Liver (tissue), 9 donors: ENCODE data around the gene OPN1SW. TPM values are rescaled to one million over a fixed set of nuclear protein-coding genes. Genes with fewer than 3 reads are reported as not detected.

Experiments used
- DNase-seq: peaks from one replicate; pipeline ENCODE4 v3.0.0-alpha.2; 2017; ENCODE audit warnings: low spot score
- H3K27ac ChIP-seq, 2 donors: one replicate each; pipeline ENCODE4 v1.7.0; 2013; ENCODE audit warnings: inconsistent platforms in 2 of 2, low read length in 2 of 2, control low read depth in 1 of 2, low read depth in 1 of 2, mild to moderate bottlenecking in 1 of 2
- H3K27me3 ChIP-seq, 4 donors: one replicate each; pipeline versions ENCODE4 v1.6.1 to v1.7.0; 2013; ENCODE audit warnings: low read length in 3 of 4, inconsistent platforms in 1 of 4, mild to moderate bottlenecking in 1 of 4, moderate library complexity in 1 of 4; ENCODE audit not compliant: control insufficient read depth in 4 of 4, insufficient read depth in 4 of 4
- H3K36me3 ChIP-seq, 4 donors: one replicate each; pipeline versions ENCODE4 v1.6.1 to v1.7.0; 2013; ENCODE audit warnings: low read length in 3 of 4, mild to moderate bottlenecking in 3 of 4, low read depth in 1 of 4, moderate library complexity in 1 of 4; ENCODE audit not compliant: control insufficient read depth in 4 of 4, insufficient read depth in 3 of 4
- H3K4me1 ChIP-seq, 4 donors: one replicate each; pipeline versions ENCODE4 v1.6.1 to v1.7.0; 2013; ENCODE audit warnings: low read length in 3 of 4, mild to moderate bottlenecking in 3 of 4, moderate library complexity in 1 of 4; ENCODE audit not compliant: control insufficient read depth in 4 of 4, insufficient read depth in 4 of 4
- H3K4me3 ChIP-seq, 3 donors: one replicate each; pipeline versions ENCODE4 v1.6.1 to v1.7.0; 2013; ENCODE audit warnings: low read length in 3 of 3, control low read depth in 1 of 3, low read depth in 1 of 3, mild to moderate bottlenecking in 1 of 3
- H3K9ac ChIP-seq, 2 donors: one replicate each; pipeline ENCODE4 v1.7.0; 2013; ENCODE audit warnings: low read length in 2 of 2, mild to moderate bottlenecking in 2 of 2, moderate library complexity in 2 of 2, control low read depth in 1 of 2, low read depth in 1 of 2
- H3K9me3 ChIP-seq, 4 donors: one replicate each; pipeline versions ENCODE4 v1.6.1 to v1.7.0; 2013; ENCODE audit warnings: low read length in 3 of 4; ENCODE audit not compliant: control insufficient read depth in 4 of 4
- ATF3 ChIP-seq: IDR thresholded peaks from 2 replicates; pipeline ENCODE4 v1.6.1; 2016; ENCODE audit warnings: antibody characterized with exemption
- CTCF ChIP-seq: fragments of 150-350 bp; IDR thresholded peaks from 2 replicates; pipeline ENCODE4 v1.5.1; 2017; ENCODE audit warnings: improper control_type of control experiment, low read depth, low read length; ENCODE audit not compliant: missing input control
- EGR1 ChIP-seq, 2 donors: IDR thresholded peaks; 2 replicates each; pipeline ENCODE4 v1.6.1; 2016 to 2018; ENCODE audit warnings: antibody characterized with exemption in 2 of 2, low read depth in 2 of 2
- FOXA1 ChIP-seq: IDR thresholded peaks from 2 replicates; pipeline ENCODE4 v1.6.1; 2016; ENCODE audit warnings: antibody characterized with exemption
- FOXA2 ChIP-seq: IDR thresholded peaks from 2 replicates; pipeline ENCODE4 v1.6.1; 2016; ENCODE audit warnings: antibody characterized with exemption
- GABPA ChIP-seq, 2 donors: IDR thresholded peaks in 1 of 2; conservative IDR thresholded peaks in 1 of 2; 2 replicates each; pipeline ENCODE4 v1.6.1; 2016; ENCODE audit warnings: antibody characterized with exemption in 2 of 2, mild to moderate bottlenecking in 1 of 2, moderate library complexity in 1 of 2
- HNF4A ChIP-seq, 2 donors: conservative IDR thresholded peaks; 2 replicates each; pipeline ENCODE4 v1.6.1; 2016; ENCODE audit warnings: antibody characterized with exemption in 2 of 2, mild to moderate bottlenecking in 2 of 2
- HNF4G ChIP-seq: IDR thresholded peaks from 2 replicates; pipeline ENCODE4 v1.6.1; 2016; ENCODE audit warnings: antibody characterized with exemption
- JUND ChIP-seq, 2 donors: IDR thresholded peaks; 2 replicates each; pipeline ENCODE4 v1.6.1; 2016; ENCODE audit warnings: antibody characterized with exemption in 2 of 2
- MAX ChIP-seq: IDR thresholded peaks from 2 replicates; pipeline ENCODE4 v1.6.1; 2016; ENCODE audit warnings: antibody characterized with exemption
- NR2F2 ChIP-seq: IDR thresholded peaks from 2 replicates; pipeline ENCODE4 v1.6.1; 2016; ENCODE audit warnings: antibody characterized with exemption
- RAD21 ChIP-seq, 2 donors: IDR thresholded peaks; 2 replicates each; pipeline ENCODE4 v1.6.1; 2016; ENCODE audit warnings: antibody characterized with exemption in 2 of 2, mild to moderate bottlenecking in 2 of 2
- REST ChIP-seq: IDR thresholded peaks from 2 replicates; pipeline ENCODE4 v1.6.1; 2016; ENCODE audit warnings: antibody characterized with exemption, mild to moderate bottlenecking
- RXRA ChIP-seq, 2 donors: IDR thresholded peaks; 2 replicates each; pipeline ENCODE4 v1.6.1; 2017 to 2018; ENCODE audit warnings: antibody characterized with exemption in 2 of 2, mild to moderate bottlenecking in 1 of 2
- SP1 ChIP-seq: IDR thresholded peaks from 2 replicates; pipeline ENCODE4 v1.6.1; 2018; ENCODE audit warnings: antibody characterized with exemption, mild to moderate bottlenecking
- TAF1 ChIP-seq: conservative IDR thresholded peaks from 2 replicates; pipeline ENCODE4 v1.6.1; 2016; ENCODE audit warnings: antibody characterized with exemption, mild to moderate bottlenecking
- YY1 ChIP-seq: IDR thresholded peaks from 2 replicates; pipeline ENCODE4 v1.6.1; 2016; ENCODE audit warnings: antibody characterized with exemption, mild to moderate bottlenecking
- ZBTB33 ChIP-seq: IDR thresholded peaks from 2 replicates; pipeline ENCODE4 v1.6.1; 2016; ENCODE audit warnings: antibody characterized with exemption
- WGBS: extraction: QIAGEN DNeasy Blood & Tissue Kit; methylation state at CpG from one replicate; pipeline ENCODE4 v1.1.7; 2013; 5-methylcytosine and 5-hydroxymethylcytosine counted together
- polyA plus RNA-seq, 2 donors: library from polyadenylated mRNA; stranded (reverse) in 1 of 2; unstranded in 1 of 2; fragments of 200-250 nt in 1 of 2; fragments of >200 nt in 1 of 2; fragmentation: Nextera tagmentation in 1 of 2; extraction: Ambion mirVana in 1 of 2; gene quantifications; one replicate each; pipeline versions ENCODE4 v1.2.1 to v1.2.3, GENCODE V29; 2013 to 2015
- total RNA-seq, 2 donors: library from RNA; depleted of rRNA; stranded (reverse); fragments of >200 nt; gene quantifications; one replicate each; pipeline ENCODE4 v1.2.3, GENCODE V29; 2014
- donor health status: healthy.
- donor health status: healthy.
- donor health status: healthy.
- donor health status: healthy.
- donor health status: healthy.

The OPN1SW gene
- total and polyA plus RNA-seq, 4 donors: 0.29 TPM; not detected in 3

GRCh38 chr7:128805225-128805624 lies 29.6 kb upstream of the OPN1SW start:
- Histone ChIP-seq H3K9me3 (no peaks in the 10 kb centered on the region), H3K27me3 (no peaks in the 10 kb centered on the region), H3K36me3 (no peaks in the 10 kb centered on the region), H3K4me3 (no peak overlapping the region), H3K4me1 (no peaks in the 10 kb centered on the region), H3K27ac (no peak overlapping the region), H3K9ac (no peak overlapping the region)
- no peak for DNase-seq
- TF ChIP-seq TAF1 (no peak), RXRA (IDR thresholded peaks at IDR 0.05) (no peak), HNF4G (no peak), MAX (no peak), CTCF (no peak), NR2F2 (no peak), GABPA (IDR thresholded peaks at IDR 0.05 in 1 of 2, conservative IDR thresholded peaks at IDR 0.05 in 1 of 2) (no peak), FOXA1 (no peak), YY1 (no peak), ZBTB33 (no peak), EGR1 (IDR thresholded peaks at IDR 0.05; ENCODE audit: low read depth in 2 of 2) (no peak), REST (no peak), RAD21 (IDR thresholded peaks at IDR 0.05) (no peak), SP1 (no peak), JUND (IDR thresholded peaks at IDR 0.05) (no peak), ATF3 (no peak), HNF4A (conservative IDR thresholded peaks at IDR 0.05) (no peak), FOXA2 (no peak)
- WGBS: 94% methylated on average over 5 of the region's 5 CpGs

- 84% methylated on average over 6 of the region's 6 CpGs for WGBS
- no peak overlapping the region for H3K9ac ChIP-seq
- no peaks in the 10 kb centered on the region for H3K27me3 ChIP-seq
- H3K4me3 ChIP-seq: no peak overlapping the region
- H3K9me3 ChIP-seq: no peaks in the 10 kb centered on the region
- H3K36me3 ChIP-seq: no peaks in the 10 kb centered on the region
- no peaks in the 10 kb centered on the region for H3K4me1 ChIP-seq
- DNase-seq: no peak
- no peak overlapping the region for H3K27ac ChIP-seq
- TF ChIP-seq REST (no peak), HNF4G (no peak), HNF4A (conservative IDR thresholded peaks at IDR 0.05) (no peak), TAF1 (no peak), ZBTB33 (no peak), YY1 (no peak), JUND (IDR thresholded peaks at IDR 0.05) (no peak), RAD21 (IDR thresholded peaks at IDR 0.05) (no peak), RXRA (IDR thresholded peaks at IDR 0.05) (no peak), NR2F2 (no peak), ATF3 (no peak), FOXA1 (no peak)
Measured at GRCh38 chr7:128804484-128804883, 28.9 kb upstream of the OPN1SW start.
